GM19193 (cell line): ENCODE measurements around the gene SPATA25.

Experiments used
- POLR2A ChIP-seq: IDR thresholded peaks from 4 replicates; pipeline ENCODE4 v1.6.1; 2011; ENCODE audit not compliant: insufficient read depth, insufficient read length; ENCODE audit errors: extremely low read depth

Gene SPATA25

GRCh38 chr20:45887346-45887715 is at the start of gene SPATA25:
SPATA25 (minus strand) TSS chr20:45887622; CDS start chr20:45887590, 32 bp downstream.
- no peak for TF ChIP-seq POLR2A

GRCh38 chr20:45935416-45936046 is 48.1 kb upstream of the SPATA25 start:
- TF ChIP-seq POLR2A = no peak

GRCh38 chr20:45934586-45935415 is 47.4 kb upstream of the SPATA25 start, which contains the start of gene PCIF1:
PCIF1 (plus strand) TSS chr20:45934683; CDS start chr20:45939000, 4,317 bp downstream.
- TF ChIP-seq POLR2A = peak; percentile 90

GRCh38 chr20:45934046-45934585 is 46.7 kb upstream of the SPATA25 start:
- TF ChIP-seq POLR2A = no peak

GRCh38 chr20:45933266-45934045 is 46.0 kb upstream of the SPATA25 start:
- peak; percentile 52 for TF ChIP-seq POLR2A

GRCh38 chr20:45927071-45927878 is 39.9 kb upstream of the SPATA25 start:
- no peak for TF ChIP-seq POLR2A

- TF ChIP-seq POLR2A = no peak
Measured at GRCh38 chr20:45926731-45927070, 39.3 kb upstream of the SPATA25 start.

GRCh38 chr20:45925821-45926506 is 38.5 kb upstream of the SPATA25 start:
- TF ChIP-seq POLR2A = no peak

- no peak for TF ChIP-seq POLR2A
Measured at GRCh38 chr20:45924391-45925261, 37.2 kb upstream of the SPATA25 start.

- no peak for TF ChIP-seq POLR2A
Measured at GRCh38 chr20:45921337-45922189, 34.1 kb upstream of the SPATA25 start.

GRCh38 chr20:45920462-45921336 is 33.3 kb upstream of the SPATA25 start:
- TF ChIP-seq POLR2A = no peak
